GM18951 (cell line): ENCODE measurements around the gene PRR36.

ENCODE experiments used
- POLR2A ChIP-seq: IDR thresholded peaks from 4 replicates; pipeline ENCODE4 v1.6.1; 2011; ENCODE audit warnings: mild to moderate bottlenecking; ENCODE audit not compliant: insufficient read length, insufficient read depth; ENCODE audit errors: extremely low read depth
- in situ Hi-C: fragments of 300-500 bp; cut with MboI; formaldehyde crosslinking; loops from one replicate; pipeline ENCODE4 v1.12.0; 2022; ENCODE audit warnings: low sequenced_read_pairs, mixed read lengths, inconsistent platforms; ENCODE audit not compliant: unreplicated experiment

Gene PRR36

DNA sequence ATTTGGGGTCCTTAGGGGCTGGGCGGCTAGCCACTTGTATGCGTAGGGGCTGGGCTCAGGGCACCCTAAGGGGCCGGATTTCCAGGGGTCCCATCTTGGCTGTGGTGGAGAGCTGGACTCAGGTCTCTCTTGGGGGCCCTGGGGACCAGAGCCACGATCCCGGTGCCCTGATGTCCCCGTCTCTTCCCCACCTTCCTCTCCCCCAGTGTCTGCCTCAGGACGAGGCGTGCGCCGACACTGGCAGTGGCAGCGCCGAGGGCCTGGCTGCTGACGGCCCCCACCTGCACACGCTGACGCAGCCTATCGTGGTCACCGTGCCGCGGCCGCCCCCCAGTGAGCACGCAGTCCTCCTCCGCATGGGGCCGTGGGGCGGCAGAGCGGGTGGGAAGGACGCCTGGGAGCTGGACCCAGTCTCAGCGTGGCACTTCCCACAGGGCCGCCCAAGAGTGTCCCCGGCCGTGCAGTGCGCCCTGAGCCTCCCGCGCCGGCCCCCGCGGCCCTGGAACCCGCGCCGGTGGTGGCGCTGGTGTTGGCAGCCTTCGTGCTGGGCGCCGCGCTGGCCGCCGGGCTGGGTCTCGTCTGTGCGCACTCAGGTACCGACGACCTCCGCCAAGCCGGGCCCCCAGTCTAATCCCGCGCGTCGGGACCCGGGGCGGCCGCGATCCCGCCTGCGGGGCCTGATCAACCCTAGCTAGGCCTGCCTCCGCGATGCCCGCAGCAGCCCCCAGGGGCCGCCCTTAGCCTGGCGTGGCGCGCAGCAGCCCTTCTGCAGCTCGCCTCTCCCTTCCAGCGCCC lies 43.3 kb upstream of the PRR36 start:
- no peak for TF ChIP-seq POLR2A
- in situ Hi-C loops = no loop called here

GRCh38 chr19:7916955-7917266 lies 42.7 kb upstream of the PRR36 start:
- in situ Hi-C loops = no loop called here
- TF ChIP-seq POLR2A = no peak

- in situ Hi-C loops = no loop called here
- TF ChIP-seq POLR2A = no peak
Measured at GRCh38 chr19:7916103-7916954, 42.1 kb upstream of the PRR36 start.

DNA sequence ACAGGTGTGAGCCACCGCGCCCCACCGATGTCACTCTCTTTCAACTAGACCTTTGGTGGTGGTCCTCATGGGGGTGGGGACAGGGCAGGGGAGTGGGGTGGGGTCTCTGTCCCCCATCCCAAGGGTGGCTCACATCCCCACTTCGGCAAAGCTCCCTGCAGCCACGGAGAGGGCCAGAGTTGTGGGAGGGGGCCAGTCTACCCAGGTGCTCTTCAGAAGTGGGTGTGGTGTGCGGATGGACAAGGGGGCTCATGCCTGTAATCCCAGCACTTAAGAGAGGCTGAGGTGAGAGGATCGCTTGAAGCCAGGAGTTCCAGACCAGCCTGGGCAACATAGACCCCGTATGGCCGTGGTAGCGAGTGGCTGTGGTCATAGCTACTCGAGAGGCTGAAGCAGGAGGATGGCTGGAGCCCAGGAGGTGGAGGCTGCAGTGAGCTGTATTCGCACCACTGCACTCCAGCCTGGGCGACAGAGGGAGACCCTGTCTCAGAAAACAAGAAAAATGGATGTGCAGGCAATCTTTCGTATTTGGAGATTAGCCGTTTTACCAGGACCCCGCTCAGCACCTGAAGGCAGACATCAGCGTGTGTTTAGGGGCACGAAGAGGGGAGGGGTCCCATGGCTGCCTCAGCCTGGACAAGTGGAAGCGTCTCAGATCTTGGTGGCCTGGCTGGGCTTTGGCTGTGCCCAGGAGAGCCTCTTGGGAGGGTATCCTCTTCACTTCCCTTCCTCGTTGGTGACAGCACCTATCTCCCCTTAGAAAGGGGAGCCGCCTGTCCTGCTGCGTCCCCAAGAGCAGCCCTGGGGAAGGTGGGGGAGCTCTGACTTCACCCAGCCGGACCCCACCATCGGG lies 41.3 kb upstream of the PRR36 start:
- in situ Hi-C loops = no loop called here
- no peak for TF ChIP-seq POLR2A

- no peak for TF ChIP-seq POLR2A
Measured at GRCh38 chr19:7914598-7915045, 40.4 kb upstream of the PRR36 start, which contains the start of gene TGFBR3L. TGFBR3L (plus strand) TSS chr19:7914830.

DNA sequence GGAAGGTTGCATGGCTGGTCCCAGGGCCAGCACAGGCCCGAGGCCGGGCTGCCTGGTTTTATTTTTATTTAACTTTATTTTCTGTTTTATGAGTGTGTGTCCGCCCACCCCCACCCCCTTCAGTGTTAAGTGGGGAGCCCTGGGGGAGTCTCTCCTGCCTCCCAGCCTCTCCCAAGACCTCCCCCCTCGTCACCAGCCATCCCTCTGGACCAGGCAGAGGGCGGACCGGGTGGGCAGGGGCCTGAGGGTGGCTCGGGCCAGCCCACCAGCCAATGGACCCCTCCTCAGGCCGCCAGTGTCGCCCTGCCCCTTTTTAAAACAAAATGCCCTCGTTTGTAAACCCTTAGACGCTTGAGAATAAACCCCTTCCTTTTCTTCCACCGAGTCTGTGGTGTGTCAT lies 39.9 kb upstream of the PRR36 start:
- in situ Hi-C loops = no loop called here
- TF ChIP-seq POLR2A = no peak

More at GRCh38 chr19:7914598-7915045, 40.4 kb upstream of the PRR36 start, which contains the start of gene TGFBR3L:
- in situ Hi-C loops = no loop called here

GRCh38 chr19:7913652-7914051 lies 39.5 kb upstream of the PRR36 start:
- in situ Hi-C loops = no loop called here
- TF ChIP-seq POLR2A = no peak

- no peak for TF ChIP-seq POLR2A
- in situ Hi-C loops = no loop called here
Measured at GRCh38 chr19:7912697-7913564, 38.7 kb upstream of the PRR36 start.

- no peak for TF ChIP-seq POLR2A
- in situ Hi-C loops = no loop called here
Measured at GRCh38 chr19:7912144-7912696, 38.0 kb upstream of the PRR36 start.

GRCh38 chr19:7911508-7912143 lies 37.4 kb upstream of the PRR36 start:
- in situ Hi-C loops = no loop called here
- TF ChIP-seq POLR2A = no peak

GRCh38 chr19:7910321-7911161 lies 36.4 kb upstream of the PRR36 start:
- TF ChIP-seq POLR2A = no peak

More at GRCh38 chr19:7910321-7911161, 36.4 kb upstream of the PRR36 start:
- in situ Hi-C loops = no loop called here
